GM13977 (cell line): ENCODE measurements around the gene PIEZO1.
A peak's percentile ranks its signal among the peaks of the same experiment; 100 is the strongest.

Source experiments
- DNase-seq: peaks from one replicate; pipeline ENCODE4 v3.0.0; 2012; ENCODE audit warnings: low spot score
- CTCF ChIP-seq: IDR thresholded peaks from 2 replicates; pipeline ENCODE4 v1.5.1; 2012; ENCODE audit warnings: mild to moderate bottlenecking, control low read depth; ENCODE audit not compliant: insufficient read depth; ENCODE audit errors: extremely low read depth, missing control alignments
- in situ Hi-C: fragments of 300-500 bp; cut with MboI; formaldehyde crosslinking; loops from one replicate; pipeline ENCODE4 v1.12.0; 2022; ENCODE audit warnings: low sequenced_read_pairs, low pct_unique_long_range_greater_than_20kb, mixed read lengths, inconsistent platforms; ENCODE audit not compliant: unreplicated experiment

PIEZO1 gene

GRCh38 chr16:88678224-88678979 is 106.6 kb downstream of the PIEZO1 start:
- TF ChIP-seq CTCF: no peak
- in situ Hi-C loops: no loop called here
- DNase-seq: no peak

GRCh38 chr16:88677721-88678120 is 107.3 kb downstream of the PIEZO1 start:
- no peak for DNase-seq
- TF ChIP-seq CTCF: no peak
- in situ Hi-C loops: no loop called here

- in situ Hi-C loops: no loop called here
- DNase-seq: no peak
- TF ChIP-seq CTCF: no peak
Observed at GRCh38 chr16:88676502-88677242, 108.3 kb downstream of the PIEZO1 start.

GRCh38 chr16:88673716-88674379 is 111.2 kb downstream of the PIEZO1 start:
- in situ Hi-C loops: no loop called here
- DNase-seq: peak; percentile 80
- TF ChIP-seq CTCF: no peak

- TF ChIP-seq CTCF: no peak
- no peak for DNase-seq
- in situ Hi-C loops: no loop called here
Observed at GRCh38 chr16:88672776-88673175, 112.2 kb downstream of the PIEZO1 start.

- no peak for TF ChIP-seq CTCF
- DNase-seq: no peak
- in situ Hi-C loops: no loop called here
Observed at GRCh38 chr16:88671806-88672205, 113.2 kb downstream of the PIEZO1 start.
